GM12878 (cell line): ENCODE data around the gene GMDS. TPM values are rescaled to one million over a fixed set of nuclear protein-coding genes. Genes with fewer than 3 reads are reported as not detected.

Source experiments
- ATAC-seq: fragments of 200-7000 bp; cut with Tn5 transposase; 3 replicates; pipeline ENCODE4 v1.9.1; 2020; ENCODE audit warnings: mild to moderate bottlenecking, moderate library complexity
- BruUV-seq: library from RNA; stranded (reverse); fragments of 400-500 nt; replicated peaks from 2 replicates; lab custom pipeline; 2021; lab: Mats Ljungman, UMichigan
- CTCF ChIA-PET: fragments of 300-600 bp; sonication (Branson Sonifier 250); formaldehyde crosslinking; extraction: SDS; loops from one replicate; lab custom pipeline; 2021; ENCODE audit warnings: inconsistent platforms; lab: Yijun Ruan, JAX
- POLR2A ChIA-PET: fragments of 350-600 bp; formaldehyde crosslinking; extraction: SDS; loops from one replicate; lab custom pipeline; 2021; ENCODE audit warnings: inconsistent platforms; lab: Charles Lee
- RAD21 ChIA-PET: fragments of 300-600 bp; sonication (Branson Sonifier 250); formaldehyde crosslinking; loops from one replicate; lab custom pipeline; 2023; ENCODE audit warnings: antibody characterized with exemption; ENCODE audit not compliant: unreplicated experiment; lab: Charles Lee
- SMC1A ChIA-PET: fragments of 300-600 bp; sonication (Branson Sonifier 250); formaldehyde crosslinking; loops from one replicate; lab custom pipeline; 2023; ENCODE audit not compliant: unreplicated experiment, uncharacterized antibody; lab: Charles Lee
- DNase-seq: peaks from one replicate; pipeline ENCODE4 v3.0.0-alpha.2; 2011; ENCODE audit warnings: low read depth, low spot score
- FAIRE-seq: peaks from 3 replicates; lab custom pipeline; 2011; peaks lifted over from hg19 to GRCh38; lab: Jason Lieb, UNC
- H2AFZ ChIP-seq: 2 replicates; pipeline ENCODE4 v1.6.0; 2011; ENCODE audit warnings: low read depth, low read length, control low read depth; ENCODE audit not compliant: control insufficient read depth
- H3K27ac ChIP-seq: 2 replicates; pipeline ENCODE4 v1.5.1; 2011; ENCODE audit warnings: control low read depth; ENCODE audit not compliant: control insufficient read depth, insufficient read depth
- H3K27me3 ChIP-seq, 2 experiments: replicated peaks in 1 of 2; 2 replicates each; pipeline versions ENCODE4 v1.6.0 to v1.6.1; 2011; ENCODE audit warnings: low read length in 1 of 2; ENCODE audit not compliant: control insufficient read depth in 2 of 2, insufficient read depth in 2 of 2
- H3K36me3 ChIP-seq, 2 experiments: 2 replicates each; pipeline ENCODE4 v1.5.1; 2011; ENCODE audit warnings: low read length in 1 of 2; ENCODE audit not compliant: control insufficient read depth in 2 of 2, insufficient read depth in 2 of 2
- H3K4me1 ChIP-seq: 2 replicates; pipeline ENCODE4 v1.6.1; 2011; ENCODE audit warnings: mild to moderate bottlenecking, low read length, moderate library complexity, mixed read lengths; ENCODE audit not compliant: control insufficient read depth, insufficient read depth
- H3K4me2 ChIP-seq: 2 replicates; pipeline ENCODE4 v1.6.0; 2011; ENCODE audit warnings: control low read depth; ENCODE audit not compliant: control insufficient read depth, insufficient read depth
- H3K4me3 ChIP-seq: fragments of 200-600 bp; sonication (generic); 2 replicates; pipeline ENCODE4 v1.5.1; 2016
- H3K79me2 ChIP-seq: 2 replicates; pipeline ENCODE4 v1.6.0; 2011; ENCODE audit warnings: low read length; ENCODE audit not compliant: control insufficient read depth, insufficient read depth
- H3K9ac ChIP-seq: 2 replicates; pipeline ENCODE4 v1.8.0; 2011; ENCODE audit warnings: low read length, control low read depth, mixed read lengths; ENCODE audit not compliant: control insufficient read depth, insufficient read depth
- H3K9me3 ChIP-seq: replicated peaks from 3 replicates; pipeline ENCODE4 v1.5.1; 2011; ENCODE audit warnings: mild to moderate bottlenecking, low read length; ENCODE audit not compliant: control insufficient read depth, insufficient read depth
- H4K20me1 ChIP-seq: 2 replicates; pipeline ENCODE4 v1.6.0; 2011; ENCODE audit not compliant: control insufficient read depth, insufficient read depth
- BACH1 ChIP-seq: fragments of 450-650 bp; IDR thresholded peaks from 2 replicates; pipeline ENCODE4 v1.6.1; 2017; ENCODE audit warnings: mild to moderate bottlenecking, borderline replicate concordance
- CBX5 ChIP-seq: sonication (generic); IDR thresholded peaks from 2 replicates; pipeline ENCODE4 v1.6.1; 2016; ENCODE audit warnings: low read depth, moderate library complexity, mild to moderate bottlenecking, inconsistent platforms
- CHD2 ChIP-seq: IDR thresholded peaks from 2 replicates; pipeline ENCODE4 v1.6.1; 2011; ENCODE audit warnings: low read depth, low read length, improper control_type of control experiment, borderline replicate concordance
- E2F8 ChIP-seq: fragments of 450-650 bp; IDR thresholded peaks from 2 replicates; pipeline ENCODE4 v1.6.1; 2018; ENCODE audit warnings: mild to moderate bottlenecking, low read depth, moderate library complexity; ENCODE audit not compliant: partially characterized antibody
- EED ChIP-seq: sonication (generic); IDR thresholded peaks from 2 replicates; pipeline ENCODE4 v1.6.1; 2016; ENCODE audit warnings: antibody characterized with exemption, low read depth
- EP300 ChIP-seq, 2 experiments: fragments of 150-350 bp in 1 of 2; IDR thresholded peaks; 2 replicates each; pipeline ENCODE4 v1.6.1; 2011 to 2012; ENCODE audit warnings: low read depth in 2 of 2, low read length in 2 of 2, borderline replicate concordance in 1 of 2, improper control_type of control experiment in 1 of 2, inconsistent platforms in 1 of 2; ENCODE audit not compliant: control insufficient read depth in 1 of 2
- ETV6 ChIP-seq, 2 experiments: fragments of 450-650 bp in 1 of 2; IDR thresholded peaks in 1 of 2; conservative IDR thresholded peaks in 1 of 2; 2 replicates each; pipeline ENCODE4 v1.6.1; 2014; ENCODE audit warnings: antibody characterized with exemption in 1 of 2, borderline replicate concordance in 1 of 2, low read depth in 1 of 2, mild to moderate bottlenecking in 1 of 2, moderate library complexity in 1 of 2
- KLF5 ChIP-seq: fragments of 450-650 bp; IDR thresholded peaks from 2 replicates; pipeline ENCODE4 v1.6.1; 2014; ENCODE audit warnings: mild to moderate bottlenecking; ENCODE audit not compliant: partially characterized antibody
- MYB ChIP-seq: fragments of 150-350 bp; IDR thresholded peaks from 2 replicates; pipeline ENCODE4 v1.6.1; 2014; ENCODE audit warnings: mild to moderate bottlenecking, low read depth, low read length, borderline replicate concordance
- RBBP5 ChIP-seq: fragments of 200-600 bp; sonication (generic); conservative IDR thresholded peaks from 2 replicates; pipeline ENCODE4 v1.6.1; 2016
- SMARCA5 ChIP-seq: fragments of 450-650 bp; IDR thresholded peaks from 2 replicates; pipeline ENCODE4 v1.6.1; 2017; ENCODE audit warnings: mild to moderate bottlenecking
- SPI1 ChIP-seq: IDR thresholded peaks from 2 replicates; pipeline ENCODE4 v1.6.1; 2011; ENCODE audit warnings: low read depth, mild to moderate bottlenecking, low read length, moderate library complexity, borderline replicate concordance; ENCODE audit not compliant: insufficient read depth
- SUZ12 ChIP-seq: fragments of 200-600 bp; sonication (generic); IDR thresholded peaks from one replicate; pipeline ENCODE4 v1.6.1; 2018; ENCODE audit warnings: antibody characterized with exemption, mild to moderate bottlenecking; ENCODE audit not compliant: unreplicated experiment
- ZBED1 ChIP-seq: IDR thresholded peaks from 2 replicates; pipeline ENCODE4 v1.6.1; 2016; ENCODE audit warnings: borderline replicate concordance
- ZZZ3 ChIP-seq: IDR thresholded peaks from 2 replicates; pipeline ENCODE4 v1.6.1; 2011; ENCODE audit warnings: low read depth; ENCODE audit not compliant: control insufficient read depth, insufficient read length
- WGBS: methylation state at CpG from one replicate; pipeline ENCODE4 v1.1.6; 2016; ENCODE audit warnings: low lambda C conversion rate; ENCODE audit not compliant: insufficient replicate concordance, insufficient coverage; ENCODE audit errors: missing lambda C conversion rate; 5-methylcytosine and 5-hydroxymethylcytosine counted together
- in situ Hi-C: fragments of 300-500 bp; cut with MboI; formaldehyde crosslinking; loops from 9 replicates; pipeline ENCODE4 v1.14.3; 2018; ENCODE audit warnings: mixed read lengths
- intact Hi-C: fragments of 100-400 bp; cut with micrococcal nuclease; formaldehyde crosslinking; loops from one replicate; pipeline ENCODE4 v1.14.2; 2022; ENCODE audit not compliant: unreplicated experiment
- polyA plus RNA-seq, 11 experiments: library from polyadenylated mRNA; depleted of rRNA in 4 of 11; unstranded in 6 of 11; stranded (reverse) in 5 of 11; fragments of >200 nt; fragmentation: Nextera tagmentation in 4 of 11; fragmentation: Illumina TruSeq in 1 of 11; extraction: Ambion mirVana in 4 of 11; extraction: Trizol in 1 of 11; gene quantifications; 1 replicate in 1 of 11; 2 replicates in 10 of 11; pipeline versions ENCODE4 v1.2.1 to v1.2.3, GENCODE V29; 2011 to 2016; ENCODE audit warnings: inconsistent platforms in 2 of 11, missing spikeins in 2 of 11, low read depth in 1 of 11
- total RNA-seq, 4 experiments: library from RNA; depleted of rRNA in 3 of 4; stranded (reverse); fragments of >200 nt in 3 of 4; fragmentation: Illumina TruSeq in 1 of 4; extraction: Trizol in 1 of 4; gene quantifications; 2 replicates each; pipeline versions ENCODE4 v1.2.1 to v1.2.3, GENCODE V29; 2013 to 2021
- TF ChIP-seq, protein P1 (sequence below): IDR thresholded peaks from 2 replicates; pipeline ENCODE4 v1.6.1; 2012; ENCODE audit warnings: low read depth, low read length, improper control_type of control experiment

Gene GMDS
- total and polyA plus RNA-seq, 10 of the 15 experiments (the other 5 are each of a cell fraction or from before 2014, with no cell fraction given), result 0.61 to 53.8 (median 29.3) TPM

DNA sequence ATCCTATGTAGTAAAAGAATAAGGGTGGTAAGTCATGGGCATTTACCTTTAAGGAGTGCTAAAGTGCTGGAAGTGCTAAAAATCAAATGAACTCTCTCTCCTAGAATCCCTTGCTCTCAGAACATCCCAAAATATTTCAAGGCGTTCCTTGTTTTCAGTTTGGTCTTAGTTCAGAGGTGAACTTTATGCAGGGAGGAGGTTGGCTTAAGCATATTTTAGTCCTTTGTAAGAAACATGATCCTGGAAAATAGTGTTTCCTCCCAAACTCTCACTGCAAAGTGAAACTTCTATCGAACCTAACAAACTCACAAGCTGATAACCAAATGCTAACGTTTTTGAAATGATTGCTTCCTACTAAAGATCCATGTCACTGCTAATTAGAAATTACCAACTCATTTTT lies 404.3 kb downstream of the GMDS start (continued):
- TF ChIP-seq E2F8 (no peak), MYB (no peak), RBBP5 (no peak), CBX5 (no peak), ZBED1 (no peak), SPI1 (no peak), ZZZ3 (no peak)
- TF ChIP-seq, protein P1, sequence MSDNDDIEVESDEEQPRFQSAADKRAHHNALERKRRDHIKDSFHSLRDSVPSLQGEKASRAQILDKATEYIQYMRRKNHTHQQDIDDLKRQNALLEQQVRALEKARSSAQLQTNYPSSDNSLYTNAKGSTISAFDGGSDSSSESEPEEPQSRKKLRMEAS, result no peak
- TF ChIP-seq, all 136 proteins: peak for 0

GRCh38 chr6:1840491-1841121 lies 404.8 kb downstream of the GMDS start:
- CTCF ChIA-PET, result no interaction called here
- Histone ChIP-seq H3K79me2 (no peaks in the 10 kb centered on the region), H3K36me3 (no peaks in the 10 kb centered on the region), H3K4me2 (no peak overlapping the region), H3K9me3 (no peaks in the 10 kb centered on the region; the same call in 2 of the 3 replicates), H3K4me3 (no peak overlapping the region), H3K27me3 (no peaks in the 10 kb centered on the region), H3K9ac (no peak overlapping the region), H3K4me1 (no peaks in the 10 kb centered on the region), H4K20me1 (no peaks in the 10 kb centered on the region), H2AFZ (no peak overlapping the region), H3K27ac (no peak overlapping the region)
- POLR2A ChIA-PET, result no interaction called here
- RAD21 ChIA-PET, result no interaction called here
- 82% methylated on average over 13 of the region's 13 CpGs for WGBS
- SMC1A ChIA-PET, result interaction anchor here (1.3 kb wide), 1 partner anchor 513 kb away, joined by 3 read pairs; no protein-coding TSS in a partner anchor
- DNase-seq (no peak), ATAC-seq (no peak), FAIRE-seq (no peak)
- BruUV-seq, result no TSS peak
- intact Hi-C loops, result no loop called here
- in situ Hi-C loops, result no loop called here
- no peak for TF ChIP-seq SPI1
- no peak for TF ChIP-seq CHD2
- no peak for TF ChIP-seq EED
- no peak for TF ChIP-seq EP300 (IDR thresholded peaks at IDR 0.05; ENCODE audit: borderline replicate concordance in 1 of 2, control insufficient read depth in 1 of 2, low read depth in 2 of 2, low read length in 2 of 2)
- TF ChIP-seq KLF5, result no peak
- no peak for TF ChIP-seq MYB
- TF ChIP-seq ETV6 (conservative IDR thresholded peaks at IDR 0.05 in 1 of 2, IDR thresholded peaks at IDR 0.05 in 1 of 2; ENCODE audit: borderline replicate concordance in 1 of 2, low read depth in 1 of 2), result no peak
- no peak for TF ChIP-seq BACH1
- no peak for TF ChIP-seq SMARCA5
- no peak for TF ChIP-seq SUZ12
